Peyer's patch (tissue), 4 donors: ENCODE results near the gene ATP10A. TPM values are rescaled to one million over a fixed set of nuclear protein-coding genes. Genes with fewer than 3 reads are reported as not detected.

Experiments used
- DNase-seq, 3 donors: peaks; one replicate each; pipeline ENCODE4 v3.0.0-alpha.2; 2017 to 2019
- H3K27ac ChIP-seq, 4 donors: fragments of 200-600 bp; sonication (generic); one replicate each; pipeline ENCODE4 v1.5.1; 2016 to 2019
- H3K27me3 ChIP-seq, 2 donors: fragments of 200-600 bp; sonication (generic); one replicate each; pipeline ENCODE4 v1.5.1; 2019
- H3K36me3 ChIP-seq, 3 donors: fragments of 200-600 bp; sonication (generic); one replicate each; pipeline ENCODE4 v1.5.1; 2016 to 2019
- H3K4me1 ChIP-seq, 4 donors: fragments of 200-600 bp; sonication (generic); one replicate each; pipeline ENCODE4 v1.5.1; 2016 to 2019
- H3K4me3 ChIP-seq, 4 donors: fragments of 200-600 bp; sonication (generic); 1 replicate in 3 of 4; 2 replicates in 1 of 4; pipeline ENCODE4 v1.5.1; 2016 to 2019; ENCODE audit warnings: mild to moderate bottlenecking in 1 of 4
- H3K9me3 ChIP-seq, 4 donors: fragments of 200-600 bp; sonication (generic); one replicate each; pipeline ENCODE4 v1.5.1; 2016 to 2019; ENCODE audit warnings: mild to moderate bottlenecking in 1 of 4
- CTCF ChIP-seq, 6 experiments: fragments of 450-650 bp in 4 of 6; fragments of 200-600 bp in 2 of 6; sonication (generic) in 1 of 6; IDR thresholded peaks; one replicate each; pipeline ENCODE4 v1.5.1; 2017 to 2019; ENCODE audit warnings: antibody characterized with exemption in 6 of 6, mild to moderate bottlenecking in 3 of 6, moderate library complexity in 1 of 6
- POLR2A ChIP-seq, 2 donors: fragments of 450-650 bp; IDR thresholded peaks; one replicate each; pipeline ENCODE4 v1.5.1; 2017; ENCODE audit warnings: antibody characterized with exemption in 2 of 2, mild to moderate bottlenecking in 2 of 2, moderate library complexity in 2 of 2
- total RNA-seq, 4 donors: library from RNA; depleted of rRNA; stranded (reverse); fragments of >200 nt; gene quantifications; one replicate each; pipeline ENCODE4 v1.1.0, GENCODE V29; 2016

Gene ATP10A
- total RNA-seq, 4 donors from 2014 or later: 1.6 to 7.4 (median 3.7) TPM

GRCh38 chr15:25719101-25719985 lies 143.8 kb downstream of the ATP10A start:
- DNase-seq: peak in 1 of 3 donors; percentile 29

GRCh38 chr15:25718597-25718996 lies 144.5 kb downstream of the ATP10A start:
- TF ChIP-seq CTCF (IDR thresholded peaks at IDR 0.05) (no peak), POLR2A (IDR thresholded peaks at IDR 0.05) (no peak)
- Histone ChIP-seq H3K27me3 (no peaks in the 10 kb centered on the region), H3K27ac (no peak overlapping the region), H3K4me1 (no peaks in the 10 kb centered on the region), H3K36me3 (no peaks in the 10 kb centered on the region), H3K4me3 (no peak overlapping the region), H3K9me3 (no peaks in the 10 kb centered on the region)
- DNase-seq: peak in 1 of 3 donors; percentile 18

More at GRCh38 chr15:25719101-25719985, 143.8 kb downstream of the ATP10A start:
- TF ChIP-seq POLR2A (IDR thresholded peaks at IDR 0.05) (no peak), CTCF (IDR thresholded peaks at IDR 0.05) (no peak)
- Histone ChIP-seq H3K9me3 (no peaks in the 10 kb centered on the region), H3K4me1 (no peaks in the 10 kb centered on the region), H3K36me3 (no peaks in the 10 kb centered on the region), H3K27me3 (no peaks in the 10 kb centered on the region), H3K27ac (no peak overlapping the region), H3K4me3 (no peak overlapping the region)

GRCh38 chr15:25718169-25718536 lies 145.0 kb downstream of the ATP10A start:
- DNase-seq: peak in 1 of 3 donors; percentile 35
- TF ChIP-seq POLR2A (IDR thresholded peaks at IDR 0.05): no peak
- no peak for TF ChIP-seq CTCF (IDR thresholded peaks at IDR 0.05)
- no peaks in the 10 kb centered on the region for H3K27me3 ChIP-seq
- no peaks in the 10 kb centered on the region for H3K36me3 ChIP-seq
- no peak overlapping the region for H3K4me3 ChIP-seq
- no peak overlapping the region for H3K27ac ChIP-seq
- no peaks in the 10 kb centered on the region for H3K9me3 ChIP-seq
- no peaks in the 10 kb centered on the region for H3K4me1 ChIP-seq

GRCh38 chr15:25717457-25718168 lies 145.5 kb downstream of the ATP10A start:
- no peak for TF ChIP-seq CTCF (IDR thresholded peaks at IDR 0.05)
- no peak for TF ChIP-seq POLR2A (IDR thresholded peaks at IDR 0.05)
- no peaks in the 10 kb centered on the region for H3K4me1 ChIP-seq
- no peak for DNase-seq
- H3K4me3 ChIP-seq: no peak overlapping the region
- no peaks in the 10 kb centered on the region for H3K9me3 ChIP-seq
- no peaks in the 10 kb centered on the region for H3K27me3 ChIP-seq
- H3K27ac ChIP-seq: no peak overlapping the region
- no peaks in the 10 kb centered on the region for H3K36me3 ChIP-seq

- Histone ChIP-seq H3K4me3 (no peak overlapping the region), H3K4me1 (no peaks in the 10 kb centered on the region), H3K9me3 (no peaks in the 10 kb centered on the region), H3K27me3 (no peaks in the 10 kb centered on the region), H3K27ac (no peak overlapping the region), H3K36me3 (no peaks in the 10 kb centered on the region)
- no peak for DNase-seq
- TF ChIP-seq POLR2A (IDR thresholded peaks at IDR 0.05): no peak
- no peak for TF ChIP-seq CTCF (IDR thresholded peaks at IDR 0.05)
Measured at GRCh38 chr15:25717127-25717456, 146.0 kb downstream of the ATP10A start.
